Spleen (tissue), 7 donors: ENCODE measurements around the gene HSPA4.

ENCODE experiments used
- CTCF ChIP-seq, 11 experiments: fragments of 200-600 bp in 7 of 11; fragments of 450-650 bp in 4 of 11; sonication (generic) in 4 of 11; IDR thresholded peaks in 8 of 11; conservative IDR thresholded peaks in 3 of 11; 1 replicate in 7 of 11; 2 replicates in 4 of 11; pipeline versions ENCODE4 v1.4.0 to v1.8.0; 2016 to 2021; ENCODE audit warnings: antibody characterized with exemption in 11 of 11, inconsistent platforms in 4 of 11, mild to moderate bottlenecking in 1 of 11
- POLR2A ChIP-seq, 3 donors: fragments of 450-650 bp; IDR thresholded peaks; one replicate each; pipeline ENCODE4 v1.5.1; 2017; ENCODE audit warnings: antibody characterized with exemption in 3 of 3, mild to moderate bottlenecking in 1 of 3
- POLR2AphosphoS5 ChIP-seq, 3 donors: sonication (generic); formaldehyde crosslinking; IDR thresholded peaks; one replicate each; pipeline ENCODE4 v1.5.1; 2017; ENCODE audit warnings: antibody characterized with exemption in 3 of 3
- donor health status: DM: no; HTN: no; CAD: no; lungs with moderate emphysema.
- donor health status: DM: no; HTN: no; CAD: no.
- donor health status: DM: no; HTN: no; CAD: no.

- TF ChIP-seq CTCF (IDR thresholded peaks at IDR 0.05 in 8 of 11, conservative IDR thresholded peaks at IDR 0.05 in 3 of 11) = no peak
- TF ChIP-seq POLR2AphosphoS5 (IDR thresholded peaks at IDR 0.05) = no peak
- TF ChIP-seq POLR2A (IDR thresholded peaks at IDR 0.05) = no peak
These were observed 58.9 kb downstream of the HSPA4 start for GRCh38 chr5:133110709-133111108.
